ENCODE data around the gene CLEC4F. TPM values are rescaled to one million over a fixed set of nuclear protein-coding genes. Genes with fewer than 3 reads are reported as not detected.

Gene CLEC4F
- total and polyA plus RNA-seq, 7 donors = 0.04 to 0.64 (median 0.39) TPM; not detected in 1

GRCh38 chr2:70759446-70759845, 61.0 kb downstream of the CLEC4F start:
- ATAC-seq (no peak), DNase-seq (no peak)
- Histone ChIP-seq H3K27ac (no peak overlapping the region), H3K9me3 (no peaks in the 10 kb centered on the region), H3K36me3 (ENCODE audit: insufficient read depth in 1 of 2, low read depth in 1 of 2) (no peaks in the 10 kb centered on the region), H3K4me1 (no peaks in the 10 kb centered on the region), H3K4me3 (no peak overlapping the region), H3K27me3 (ENCODE audit: insufficient read depth in 3 of 3, low read length in 2 of 3) (peaks cover 0 to 39% (median 3%) of the 10 kb centered on the region in 3 donors)
- intact Hi-C loops (cut with DNase I) = no loop called here
- WGBS, 3 donors = 47 to 64% (median 49%) methylated on average over 1 of the region's 1 CpG
- TF ChIP-seq, protein P1, sequence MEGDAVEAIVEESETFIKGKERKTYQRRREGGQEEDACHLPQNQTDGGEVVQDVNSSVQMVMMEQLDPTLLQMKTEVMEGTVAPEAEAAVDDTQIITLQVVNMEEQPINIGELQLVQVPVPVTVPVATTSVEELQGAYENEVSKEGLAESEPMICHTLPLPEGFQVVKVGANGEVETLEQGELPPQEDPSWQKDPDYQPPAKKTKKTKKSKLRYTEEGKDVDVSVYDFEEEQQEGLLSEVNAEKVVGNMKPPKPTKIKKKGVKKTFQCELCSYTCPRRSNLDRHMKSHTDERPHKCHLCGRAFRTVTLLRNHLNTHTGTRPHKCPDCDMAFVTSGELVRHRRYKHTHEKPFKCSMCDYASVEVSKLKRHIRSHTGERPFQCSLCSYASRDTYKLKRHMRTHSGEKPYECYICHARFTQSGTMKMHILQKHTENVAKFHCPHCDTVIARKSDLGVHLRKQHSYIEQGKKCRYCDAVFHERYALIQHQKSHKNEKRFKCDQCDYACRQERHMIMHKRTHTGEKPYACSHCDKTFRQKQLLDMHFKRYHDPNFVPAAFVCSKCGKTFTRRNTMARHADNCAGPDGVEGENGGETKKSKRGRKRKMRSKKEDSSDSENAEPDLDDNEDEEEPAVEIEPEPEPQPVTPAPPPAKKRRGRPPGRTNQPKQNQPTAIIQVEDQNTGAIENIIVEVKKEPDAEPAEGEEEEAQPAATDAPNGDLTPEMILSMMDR (IDR thresholded peaks at IDR 0.05) = no peak

Other genes with a start within 250 kb of the CLEC4F start
- 1 to 10 TPM in 2 of 4 donors, under 1 TPM in 2; 0.85 to 2.6 (median 1.4) TPM for gene ADD2, start 52.4 kb downstream of the CLEC4F start, total RNA-seq
- gene ADD2, start 52.4 kb downstream of the CLEC4F start, polyA plus RNA-seq = under 1 TPM; 0.09 to 0.79 (median 0.22) TPM
- gene FIGLA, start 30.0 kb downstream of the CLEC4F start, total RNA-seq = not detected
- under 1 TPM in 2 of 3 donors, not detected in 1; 0.12 to 0.21 TPM for gene FIGLA, start 30.0 kb downstream of the CLEC4F start, polyA plus RNA-seq
- under 1 TPM in 3 of 4 donors, not detected in 1; 0.20 to 0.59 (median 0.49) TPM for gene CD207, start 15.2 kb upstream of the CLEC4F start, total RNA-seq
- under 1 TPM; 0.04 to 0.13 (median 0.13) TPM for gene CD207, start 15.2 kb upstream of the CLEC4F start, polyA plus RNA-seq
- gene VAX2, start 80.0 kb upstream of the CLEC4F start, total RNA-seq = 1 to 10 TPM in 2 of 4 donors, under 1 TPM in 2; 0.66 to 1.2 (median 0.96) TPM
- gene VAX2, start 80.0 kb upstream of the CLEC4F start, polyA plus RNA-seq = under 1 TPM; 0.30 to 0.97 (median 0.48) TPM
- gene ATP6V1B1, start 115.3 kb upstream of the CLEC4F start, total RNA-seq = under 1 TPM in 2 of 4 donors, not detected in 2; 0.22 to 0.53 TPM
- under 1 TPM; 0.10 to 0.70 (median 0.38) TPM for gene ATP6V1B1, start 115.3 kb upstream of the CLEC4F start, polyA plus RNA-seq
- gene ANKRD53, start 158.0 kb upstream of the CLEC4F start, total RNA-seq = under 1 TPM; 0.15 to 0.69 (median 0.49) TPM
- under 1 TPM; 0.27 to 0.77 (median 0.36) TPM for gene ANKRD53, start 158.0 kb upstream of the CLEC4F start, polyA plus RNA-seq
- 10 to 100 TPM; 46.7 to 70.7 (median 54.7) TPM for gene TEX261, start 174.3 kb upstream of the CLEC4F start, total RNA-seq
- 10 to 100 TPM; 31.9 to 70.5 (median 34.2) TPM for gene TEX261, start 174.3 kb upstream of the CLEC4F start, polyA plus RNA-seq
- gene NAGK, start 248.0 kb upstream of the CLEC4F start, total RNA-seq = 10 to 100 TPM; 31.3 to 49.1 (median 37.0) TPM
- 10 to 100 TPM; 40.9 to 92.8 (median 55.3) TPM for gene NAGK, start 248.0 kb upstream of the CLEC4F start, polyA plus RNA-seq

Measured in psoas muscle (tissue), 8 donors.